Aorta (tissue), 5 donors: Measurements from ENCODE around the gene BTBD16. TPM values are rescaled to one million over a fixed set of nuclear protein-coding genes. Genes with fewer than 3 reads are reported as not detected.

Experiments used
- ATAC-seq: fragments of 200-7000 bp; cut with Tn5 transposase; one replicate; pipeline ENCODE4 v1.9.1; 2022; ENCODE audit warnings: moderate library complexity; ENCODE audit not compliant: low FRiP score
- DNase-seq, 2 donors: peaks; one replicate each; pipeline ENCODE4 v3.0.0-alpha.2; 2020
- H3K27ac ChIP-seq, 2 donors: one replicate each; pipeline ENCODE4 v1.5.1; 2013; ENCODE audit warnings: low read length in 2 of 2, mild to moderate bottlenecking in 2 of 2, moderate library complexity in 2 of 2, control low read depth in 1 of 2, inconsistent platforms in 1 of 2, low read depth in 1 of 2
- H3K27me3 ChIP-seq, 2 donors: one replicate each; pipeline ENCODE4 v1.6.1; 2013; ENCODE audit warnings: control low read depth in 1 of 2, low read length in 1 of 2, mild to moderate bottlenecking in 1 of 2, moderate library complexity in 1 of 2; ENCODE audit not compliant: insufficient read depth in 2 of 2, control insufficient read depth in 1 of 2
- H3K36me3 ChIP-seq, 2 donors: one replicate each; pipeline ENCODE4 v1.6.1; 2013; ENCODE audit warnings: control low read depth in 1 of 2, low read length in 1 of 2, mild to moderate bottlenecking in 1 of 2; ENCODE audit not compliant: insufficient read depth in 2 of 2, control insufficient read depth in 1 of 2
- H3K4me1 ChIP-seq, 2 donors: one replicate each; pipeline ENCODE4 v1.6.1; 2013; ENCODE audit warnings: low read length in 2 of 2, control low read depth in 1 of 2, mild to moderate bottlenecking in 1 of 2, moderate library complexity in 1 of 2; ENCODE audit not compliant: insufficient read depth in 2 of 2, control insufficient read depth in 1 of 2
- H3K4me3 ChIP-seq, 2 donors: one replicate each; pipeline ENCODE4 v1.5.1; 2013; ENCODE audit warnings: low read length in 2 of 2, control low read depth in 1 of 2, mild to moderate bottlenecking in 1 of 2
- H3K9me3 ChIP-seq: one replicate; pipeline ENCODE4 v1.6.1; 2013; ENCODE audit warnings: mild to moderate bottlenecking, low read length; ENCODE audit not compliant: control insufficient read depth
- WGBS, 2 donors: extraction: QIAGEN DNeasy Blood & Tissue Kit; methylation state at CpG; one replicate each; pipeline ENCODE4 v1.1.7; 2013; 5-methylcytosine and 5-hydroxymethylcytosine counted together
- intact Hi-C, 2 donors: fragments of 100-400 bp; cut with DNase I; formaldehyde crosslinking; loops; one replicate each; pipeline versions ENCODE4 v1.14.2 to v1.15.0; 2022
- long read RNA-seq, 2 donors: library from polyadenylated mRNA; unstranded; transcript quantifications; one replicate each; pipeline ENCODE4 v2.0.0, GENCODE V29; 2020 to 2021
- polyA plus RNA-seq, 2 donors: library from polyadenylated mRNA; stranded (reverse); fragments of 200-250 nt; gene quantifications; one replicate each; pipeline ENCODE4 v1.2.3, GENCODE V29; 2013
- total RNA-seq, 2 donors: library from RNA; stranded (reverse); fragmentation: NEBNext Ultra II Directional; extraction: Animal tissue kit (Norgen Biotek cat#: 25700); gene quantifications; one replicate each; pipeline ENCODE4 v1.2.1, GENCODE V29; 2021
- donor health status: healthy with polysubstance abuse.
- donor health status: Bipolar disorder and iron deficiency.
- donor health status: DM: no; HTN: no; CAD: no.
- donor health status: DM: no; HTN: no; CAD: no.
- donor health status: DM: yes; HTN: yes; CAD: no.

The BTBD16 gene
- total RNA-seq (1 to 10 TPM; 1.2 to 2.4 TPM), polyA plus RNA-seq (1 to 10 TPM in 1 of 2 donors, not detected in 1; 2.3 TPM)
- long read RNA-seq, donor 1, partial matches to known transcripts, result 0 of 1 reads
- long read RNA-seq, donor 1, other reads (novel, unspliced or antisense), result 1 of 1 reads
- long read RNA-seq, donor 2, result 0 reads

GRCh38 chr10:122271076-122271475 lies at the start of gene BTBD16:
Gene BTBD16 (plus strand): TSS chr10:122271296. CDS start chr10:122275082, 3,786 bp downstream.
- H3K36me3 ChIP-seq, result no peaks in the 10 kb centered on the region
- no peak within 1 kb of the TSS for H3K27ac ChIP-seq
- H3K9me3 ChIP-seq, result no peaks in the 10 kb centered on the region
- WGBS, 2 donors, result 57 to 61% methylated on average over 4 to 5 of the region's 5 CpGs
- intact Hi-C loops, result no loop called here
- ATAC-seq (no peak), DNase-seq (no peak)
- H3K4me1 ChIP-seq, result no peaks in the 10 kb centered on the region
- H3K4me3 ChIP-seq, result no peak within 1 kb of the TSS
- H3K27me3 ChIP-seq, result no peaks in the 10 kb centered on the region

- no peaks in the 10 kb centered on the region for H3K4me1 ChIP-seq
- ATAC-seq (no peak), DNase-seq (no peak)
- WGBS, 2 donors, result 64 to 79% methylated on average over 5 of the region's 5 CpGs
- intact Hi-C loops, result no loop called here
- H3K9me3 ChIP-seq, result no peaks in the 10 kb centered on the region
- H3K36me3 ChIP-seq, result peaks cover 0 to 5% of the 10 kb centered on the region in 2 donors
- no peak overlapping the region for H3K4me3 ChIP-seq
- H3K27me3 ChIP-seq, result no peaks in the 10 kb centered on the region
- H3K27ac ChIP-seq, result no peak overlapping the region
These were observed 49.1 kb upstream of the BTBD16 start for GRCh38 chr10:122221958-122222357.

- DNase-seq (peak in 1 of 2 donors; percentile 48), ATAC-seq (no peak)
- intact Hi-C loops, result no loop called here
- no peaks in the 10 kb centered on the region for H3K4me1 ChIP-seq
- H3K36me3 ChIP-seq, result peaks cover 0 to 4% of the 10 kb centered on the region in 2 donors
- no peak overlapping the region for H3K27ac ChIP-seq
- H3K27me3 ChIP-seq, result no peaks in the 10 kb centered on the region
- H3K4me3 ChIP-seq, result no peak overlapping the region
- WGBS, 2 donors, result 90 to 91% methylated on average over 7 of the region's 7 CpGs
- no peaks in the 10 kb centered on the region for H3K9me3 ChIP-seq
These were observed 48.5 kb upstream of the BTBD16 start for GRCh38 chr10:122222638-122223037.

GRCh38 chr10:122224159-122224558 lies 46.9 kb upstream of the BTBD16 start:
- Histone ChIP-seq H3K27ac (no peak overlapping the region), H3K9me3 (no peaks in the 10 kb centered on the region), H3K36me3 (peaks cover 0 to 5% of the 10 kb centered on the region in 2 donors), H3K27me3 (no peaks in the 10 kb centered on the region), H3K4me3 (no peak overlapping the region), H3K4me1 (no peaks in the 10 kb centered on the region)
- ATAC-seq (no peak), DNase-seq (no peak)
- intact Hi-C loops, result no loop called here
- 86 to 88% methylated on average over 9 of the region's 9 CpGs for WGBS, 2 donors

DNA sequence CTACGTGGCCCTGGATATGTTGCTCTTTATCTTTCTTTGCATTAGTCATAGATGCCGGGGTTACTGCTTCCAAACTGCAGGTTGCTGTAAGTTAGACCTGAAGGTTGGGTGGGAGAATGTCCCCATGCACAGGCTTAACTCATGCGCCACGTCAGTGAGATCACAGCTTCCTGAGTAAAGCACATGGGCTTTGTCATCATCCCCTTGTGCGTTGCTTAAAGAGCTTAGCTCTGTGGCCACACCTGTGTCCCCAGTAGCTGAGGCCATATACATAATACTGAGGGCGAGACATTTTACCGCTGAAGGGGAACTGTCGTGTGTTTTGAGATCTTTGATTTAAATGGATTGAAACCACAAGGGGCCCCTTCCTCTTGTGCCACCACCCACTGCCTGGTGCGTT lies 45.8 kb upstream of the BTBD16 start:
- Histone ChIP-seq H3K27ac (no peak overlapping the region), H3K4me3 (no peak overlapping the region), H3K27me3 (no peaks in the 10 kb centered on the region), H3K4me1 (no peaks in the 10 kb centered on the region), H3K9me3 (no peaks in the 10 kb centered on the region), H3K36me3 (peaks cover 0 to 4% of the 10 kb centered on the region in 2 donors)
- 85 to 88% methylated on average over 9 of the region's 9 CpGs for WGBS, 2 donors
- DNase-seq, result no peak
- ATAC-seq, result no peak
- intact Hi-C loops, result no loop called here

DNA sequence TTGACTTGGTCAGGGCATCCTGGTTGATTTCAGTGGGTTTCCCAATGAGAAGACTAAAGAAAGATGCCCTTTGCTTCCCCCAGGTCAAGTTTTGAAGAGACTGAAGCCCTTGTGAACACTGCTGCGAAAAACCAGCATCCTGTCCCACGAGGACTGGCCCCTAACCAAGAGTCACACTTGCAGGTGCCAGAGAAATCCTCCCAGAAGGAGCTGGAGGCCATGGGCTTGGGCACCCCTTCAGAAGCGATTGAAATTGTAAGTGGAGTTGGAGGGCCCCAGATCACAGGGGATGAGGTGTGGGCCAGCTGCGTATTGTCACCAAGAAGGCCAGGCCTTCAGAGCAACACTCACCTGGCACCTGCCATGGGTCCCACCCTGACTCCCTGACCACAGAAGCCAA lies 43.3 kb upstream of the BTBD16 start:
- intact Hi-C loops, result no loop called here
- Histone ChIP-seq H3K9me3 (no peaks in the 10 kb centered on the region), H3K4me3 (no peak overlapping the region), H3K4me1 (no peaks in the 10 kb centered on the region), H3K27me3 (no peaks in the 10 kb centered on the region), H3K27ac (no peak overlapping the region), H3K36me3 (peaks cover 0 to 4% of the 10 kb centered on the region in 2 donors)
- WGBS, 2 donors, result 59 to 70% methylated on average over 4 of the region's 4 CpGs
- ATAC-seq, result no peak
- no peak for DNase-seq

- 31 to 48% methylated on average over 2 of the region's 2 CpGs for whole genome bisulfite sequencing, 2 donors
- no peak overlapping the region for H3K27ac ChIP-seq
- peaks cover 0 to 4% of the 10 kb centered on the region in 2 donors for H3K36me3 ChIP-seq
- ATAC-seq (no peak), DNase-seq (no peak)
- no peaks in the 10 kb centered on the region for H3K4me1 ChIP-seq
- H3K9me3 ChIP-seq, result no peaks in the 10 kb centered on the region
- intact Hi-C loops, result no loop called here
- no peak overlapping the region for H3K4me3 ChIP-seq
- H3K27me3 ChIP-seq, result no peaks in the 10 kb centered on the region
These were observed 41.4 kb upstream of the BTBD16 start for GRCh38 chr10:122229666-122230065.

- WGBS, 2 donors, result 94 to 96% methylated on average over 19 of the region's 19 CpGs
- DNase-seq (no peak), ATAC-seq (no peak)
- no peaks in the 10 kb centered on the region for H3K9me3 ChIP-seq
- peaks cover 0 to 3% of the 10 kb centered on the region in 2 donors for H3K36me3 ChIP-seq
- intact Hi-C loops, result no loop called here
- H3K4me1 ChIP-seq, result no peaks in the 10 kb centered on the region
- H3K4me3 ChIP-seq, result no peak overlapping the region
- H3K27me3 ChIP-seq, result no peaks in the 10 kb centered on the region
- H3K27ac ChIP-seq, result no peak overlapping the region
These were observed 40.9 kb upstream of the BTBD16 start for GRCh38 chr10:122230222-122230621.

GRCh38 chr10:122232769-122233168 lies 38.3 kb upstream of the BTBD16 start:
- no peaks in the 10 kb centered on the region for H3K27me3 ChIP-seq
- no peaks in the 10 kb centered on the region for H3K4me1 ChIP-seq
- H3K27ac ChIP-seq, result no peak overlapping the region
- H3K9me3 ChIP-seq, result no peaks in the 10 kb centered on the region
- no peak overlapping the region for H3K4me3 ChIP-seq
- intact Hi-C loops, result no loop called here
- H3K36me3 ChIP-seq, result peaks cover 0 to 4% of the 10 kb centered on the region in 2 donors
- ATAC-seq (no peak), DNase-seq (no peak)
- 49 to 57% methylated on average over 3 of the region's 3 CpGs for WGBS, 2 donors
